Right hindlimb (tissue), 1 donor: ENCODE data around the gene KIF26B.

Experiments
- DNase-seq: peaks from one replicate; pipeline ENCODE4 v3.0.0-alpha.2; 2018

Gene KIF26B

DNA sequence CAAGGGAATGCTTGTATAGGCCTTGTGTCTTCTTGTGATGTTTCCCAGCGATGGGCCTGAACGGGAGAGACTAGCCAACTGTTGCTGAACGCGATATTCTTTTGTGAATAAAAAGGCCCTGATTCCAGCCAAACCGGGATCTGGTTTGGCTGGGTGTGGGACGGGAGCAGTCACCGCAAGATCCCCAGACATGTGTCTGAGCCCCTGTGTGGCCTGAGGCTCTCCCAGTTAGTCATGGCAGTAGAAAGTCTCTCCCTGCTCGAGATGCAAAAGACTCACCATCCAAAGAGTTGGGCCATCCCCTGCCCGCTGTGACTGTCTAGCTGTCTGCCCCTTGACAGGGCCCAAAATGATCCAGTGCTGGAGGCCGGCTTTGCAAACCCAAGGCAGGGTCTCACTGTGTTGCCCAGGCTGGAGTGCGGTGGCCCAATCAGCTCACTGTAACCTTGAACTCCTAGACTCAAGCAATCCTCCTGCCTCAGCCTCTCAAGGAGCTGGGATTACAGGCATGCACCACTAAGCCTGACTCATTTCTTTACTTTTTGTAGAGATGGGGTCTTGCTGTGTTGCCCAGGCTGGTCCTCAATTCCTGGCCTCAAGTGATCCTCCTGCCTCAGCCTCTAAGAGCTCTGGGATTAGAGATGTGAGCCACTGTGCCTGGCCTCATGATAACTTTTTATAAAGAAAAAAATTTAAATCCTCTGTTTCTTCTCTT, 56.4 kb downstream of the KIF26B start:
- no peak for DNase-seq

DNA sequence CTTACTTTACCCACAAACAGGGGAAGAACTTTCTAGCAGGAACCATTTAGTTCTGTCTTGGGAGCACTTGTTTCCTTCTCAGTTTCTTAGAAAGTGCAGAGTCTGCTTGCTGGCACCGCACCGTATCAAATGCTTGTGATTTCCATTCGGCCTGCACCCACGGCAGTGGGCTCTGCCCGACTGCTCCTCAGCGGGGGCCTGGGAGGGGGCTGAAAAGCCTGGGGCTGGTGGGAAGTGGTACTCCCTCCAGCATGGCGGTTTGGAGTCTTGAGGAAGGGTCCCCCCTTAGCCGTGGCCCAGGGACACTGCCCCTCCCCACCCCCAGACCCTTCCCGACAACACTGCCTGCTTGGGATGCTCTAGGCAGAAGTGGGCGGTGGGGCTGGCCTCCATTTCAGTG, 57.0 kb downstream of the KIF26B start:
- DNase-seq, result no peak

DNA sequence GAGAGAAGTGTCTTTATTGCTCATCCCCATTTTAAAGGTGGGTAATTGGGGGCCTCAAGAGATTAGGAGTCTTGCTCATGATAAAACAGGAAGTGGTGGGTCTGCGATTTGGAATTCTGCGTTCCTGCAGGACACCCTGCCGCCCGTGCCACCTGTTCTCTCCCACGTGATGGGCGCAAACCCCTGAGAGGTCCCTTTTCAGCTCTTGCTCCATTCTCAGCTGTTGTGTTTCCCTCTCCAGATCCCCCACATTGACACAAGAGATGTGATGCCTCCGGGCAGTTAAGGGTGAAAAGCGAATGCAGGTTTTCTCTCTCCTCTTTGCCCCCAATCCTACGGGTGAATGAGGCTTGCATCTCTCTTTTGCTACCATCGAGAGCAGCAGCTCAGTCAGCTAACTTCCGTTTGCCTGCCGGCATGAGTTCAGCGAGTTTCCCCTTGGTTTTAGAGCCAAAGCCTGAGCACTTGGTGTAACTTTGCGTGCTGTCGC, 57.5 kb downstream of the KIF26B start:
- no peak for DNase-seq

DNA sequence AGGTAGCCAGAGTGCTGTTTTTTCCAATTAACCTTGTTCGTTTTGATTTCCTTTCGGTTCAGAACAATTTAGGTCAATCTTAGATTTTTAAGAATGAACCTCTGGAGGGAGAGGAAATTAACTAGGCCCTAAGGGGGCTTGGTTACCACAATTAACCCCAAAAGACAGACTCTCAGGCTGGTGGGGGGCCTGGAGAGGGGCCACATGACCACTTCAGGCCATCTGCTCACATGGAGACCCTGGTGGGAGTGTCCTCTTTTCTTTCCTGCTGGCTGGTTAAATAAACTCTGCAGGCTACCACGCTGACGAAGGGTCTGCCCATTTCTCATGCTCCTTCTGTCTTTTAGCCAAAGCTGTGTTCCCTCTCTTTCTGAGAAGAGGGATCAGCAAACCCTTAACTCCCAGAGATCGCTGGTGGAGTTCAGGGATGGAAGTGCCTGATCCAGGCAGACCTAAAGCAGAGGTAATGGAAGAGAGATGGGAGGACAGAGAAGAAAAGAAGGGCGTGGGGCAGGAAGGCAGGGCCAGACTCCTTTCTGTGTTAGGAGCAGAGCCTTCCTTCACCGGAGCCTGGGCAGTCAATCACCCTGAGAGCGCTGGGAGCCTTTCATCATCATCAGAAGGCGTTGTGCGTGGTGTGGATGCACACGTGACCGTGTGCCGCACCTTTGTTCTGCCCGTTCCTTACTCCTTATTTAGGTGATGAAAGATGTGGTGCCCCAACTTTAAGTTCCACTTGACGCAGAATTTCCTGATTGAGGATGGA, 58.5 kb downstream of the KIF26B start:
- DNase-seq, result no peak

DNA sequence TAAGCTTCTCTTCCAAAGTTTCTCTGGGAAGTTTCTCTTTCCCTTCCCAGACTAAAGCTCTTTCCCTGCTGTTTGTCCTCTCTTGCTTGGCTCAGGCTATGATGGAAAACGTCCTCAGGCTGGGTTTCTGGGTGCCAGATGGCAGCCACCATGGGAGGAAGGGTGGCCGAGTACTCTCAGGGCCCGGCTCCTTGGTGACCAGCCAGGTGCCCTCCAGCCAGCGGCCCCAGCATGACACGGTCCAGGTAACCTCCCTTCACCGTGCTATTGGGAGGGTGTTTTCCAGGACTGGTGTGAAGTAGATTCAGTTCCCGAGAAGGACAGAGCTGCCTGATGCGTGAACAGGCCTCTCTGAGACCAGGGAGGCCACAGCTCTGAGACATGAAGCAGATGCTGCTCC, 60.3 kb downstream of the KIF26B start:
- DNase-seq, result no peak

DNA sequence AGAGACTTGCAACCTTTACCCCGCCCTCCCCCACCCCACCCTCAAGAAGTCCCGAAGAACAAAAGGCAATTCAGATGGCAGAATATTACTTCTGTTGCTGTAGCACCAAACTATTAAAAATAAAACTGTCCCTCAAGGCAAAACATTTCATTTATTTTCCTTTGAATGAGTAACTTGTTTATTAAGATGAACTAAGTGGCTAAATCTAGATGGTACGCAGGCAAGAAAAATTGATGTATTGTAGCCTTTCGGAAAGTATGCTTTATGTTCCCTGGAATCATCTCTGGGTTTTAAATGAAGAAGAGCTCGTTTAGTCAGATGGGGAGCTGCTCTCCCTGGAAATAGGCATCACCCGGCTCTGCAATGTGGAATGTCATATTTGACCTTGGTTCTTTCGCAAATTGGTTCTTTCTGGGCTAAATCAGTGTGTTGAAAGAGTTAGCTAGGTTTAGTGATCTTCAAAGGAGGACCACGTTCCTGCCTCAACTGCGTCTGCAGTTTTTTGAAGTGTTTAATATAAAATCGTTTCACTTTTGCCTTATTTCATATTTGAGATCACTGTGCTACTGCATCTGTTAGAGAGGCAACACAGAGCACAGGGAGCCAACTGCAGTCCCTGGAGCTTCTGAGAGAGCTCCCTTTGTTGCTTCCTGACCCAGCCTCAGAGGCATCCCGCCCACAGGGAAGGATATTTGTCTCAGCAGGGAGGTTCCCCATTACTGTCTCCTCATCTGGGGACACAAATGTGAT, 61.8 kb downstream of the KIF26B start:
- no peak for DNase-seq

DNA sequence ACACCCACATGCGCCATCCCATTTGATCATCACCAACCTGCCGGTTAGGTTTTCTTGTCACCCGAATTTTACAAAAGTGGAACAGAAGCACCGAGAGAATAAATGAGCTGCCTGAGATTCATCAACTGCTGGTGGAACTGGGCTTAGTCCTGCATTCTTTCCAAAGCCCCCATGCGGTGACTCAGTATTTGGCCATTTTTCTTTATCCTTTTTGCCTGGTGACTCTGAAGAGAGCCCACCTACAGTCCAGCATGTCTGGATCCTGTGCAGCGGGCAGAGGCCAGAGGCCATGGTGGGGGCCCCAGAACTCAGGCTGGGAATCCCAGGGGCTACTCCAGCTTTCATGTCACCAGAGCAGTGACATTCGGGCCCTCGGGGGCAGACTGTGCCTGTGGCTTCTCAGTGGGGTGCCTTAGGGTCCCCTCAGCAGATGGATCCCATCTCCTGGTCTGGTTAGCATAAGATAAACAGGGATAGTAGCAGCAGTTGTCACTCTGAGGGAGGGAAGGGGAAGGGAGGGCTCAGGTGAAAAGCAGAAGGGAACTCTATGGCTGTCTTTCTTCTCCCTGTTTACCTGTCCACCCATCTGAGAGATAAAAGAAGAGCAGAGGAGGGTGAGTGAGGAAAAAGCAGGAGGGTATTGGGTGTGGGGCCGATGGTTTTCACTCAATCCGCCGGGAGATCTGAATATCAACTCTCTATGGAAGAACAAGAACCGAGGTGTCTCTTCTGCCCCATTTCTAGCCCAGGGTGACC, 63.2 kb downstream of the KIF26B start:
- no peak for DNase-seq

DNA sequence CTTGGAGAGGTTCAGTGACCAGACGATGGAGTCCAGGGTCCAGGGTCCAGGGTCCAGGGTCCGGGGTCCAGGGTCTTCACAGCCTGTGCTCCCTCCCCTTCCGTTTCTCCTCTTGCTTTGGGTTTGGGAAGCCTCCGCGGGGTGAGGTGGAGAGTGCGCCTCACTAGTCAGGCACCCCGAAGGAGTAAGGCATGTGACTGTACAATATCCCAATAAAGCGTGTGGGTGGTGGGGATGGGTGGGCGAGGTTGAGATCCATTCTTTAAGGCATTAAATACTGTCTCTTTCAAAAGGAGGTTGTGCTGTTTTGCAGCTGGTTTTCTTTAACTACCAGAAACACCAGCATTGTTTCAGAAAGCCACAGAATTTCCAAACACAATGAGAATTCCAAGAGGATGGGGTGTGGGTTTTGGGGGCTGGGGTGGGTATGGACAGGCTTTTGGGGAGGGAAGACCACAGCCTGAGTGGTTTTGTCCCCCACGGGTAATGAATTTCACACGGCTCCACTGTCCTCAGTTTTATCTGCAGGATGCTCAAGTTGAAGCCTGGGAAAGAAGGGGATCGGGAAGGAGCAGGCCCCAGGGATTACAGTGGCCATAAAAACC, 65.7 kb downstream of the KIF26B start:
- DNase-seq, result no peak

DNA sequence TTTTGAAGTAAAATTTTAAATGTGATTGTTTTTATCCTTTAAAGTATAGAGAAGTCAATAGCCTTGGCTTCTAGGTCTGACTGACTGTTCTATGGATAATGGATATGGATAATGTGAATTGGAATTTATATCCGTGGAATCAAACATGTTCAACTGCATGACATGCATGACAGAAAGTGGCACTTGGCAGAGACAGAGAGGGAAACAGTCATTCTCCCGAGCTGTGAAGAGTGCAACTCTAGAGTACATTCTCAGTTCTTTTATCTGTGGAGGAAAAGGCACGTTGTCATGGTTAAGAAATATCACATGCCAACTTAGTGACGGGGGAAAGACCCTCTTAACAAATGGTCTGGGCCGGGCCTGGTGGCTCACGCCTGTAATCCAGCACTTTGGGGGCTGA, 67.0 kb downstream of the KIF26B start:
- DNase-seq, result no peak

DNA sequence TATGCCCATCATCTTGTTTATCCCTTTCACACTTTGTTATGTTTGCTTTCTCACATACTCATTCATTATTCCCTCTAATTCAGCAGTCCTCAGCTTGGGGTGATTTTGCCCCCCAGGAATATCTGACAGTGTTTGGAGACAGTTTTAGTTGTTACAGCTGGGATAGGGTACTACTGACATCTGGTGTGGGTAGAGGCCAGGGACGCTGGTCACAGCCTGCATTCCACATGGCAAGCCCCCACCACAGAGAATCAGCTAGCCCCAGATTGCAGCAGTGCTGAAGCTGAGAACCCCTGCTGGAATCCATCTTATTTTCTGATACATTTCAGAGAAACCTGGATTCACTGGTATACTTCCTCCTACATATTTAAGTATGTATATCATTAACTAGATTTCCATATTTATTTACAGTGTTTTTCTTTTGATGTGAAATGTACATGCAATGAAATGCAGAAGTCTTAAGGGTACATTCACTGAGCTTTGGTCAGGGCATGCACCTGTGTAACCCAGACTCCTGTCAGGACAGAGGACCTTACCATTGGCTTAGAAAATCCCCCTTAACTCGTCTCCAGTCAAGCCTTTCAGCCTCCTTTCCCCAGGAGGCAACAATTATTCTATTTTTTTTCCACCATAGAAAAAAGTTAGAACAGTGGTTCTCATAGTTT, 68.3 kb downstream of the KIF26B start:
- DNase-seq, result no peak

DNA sequence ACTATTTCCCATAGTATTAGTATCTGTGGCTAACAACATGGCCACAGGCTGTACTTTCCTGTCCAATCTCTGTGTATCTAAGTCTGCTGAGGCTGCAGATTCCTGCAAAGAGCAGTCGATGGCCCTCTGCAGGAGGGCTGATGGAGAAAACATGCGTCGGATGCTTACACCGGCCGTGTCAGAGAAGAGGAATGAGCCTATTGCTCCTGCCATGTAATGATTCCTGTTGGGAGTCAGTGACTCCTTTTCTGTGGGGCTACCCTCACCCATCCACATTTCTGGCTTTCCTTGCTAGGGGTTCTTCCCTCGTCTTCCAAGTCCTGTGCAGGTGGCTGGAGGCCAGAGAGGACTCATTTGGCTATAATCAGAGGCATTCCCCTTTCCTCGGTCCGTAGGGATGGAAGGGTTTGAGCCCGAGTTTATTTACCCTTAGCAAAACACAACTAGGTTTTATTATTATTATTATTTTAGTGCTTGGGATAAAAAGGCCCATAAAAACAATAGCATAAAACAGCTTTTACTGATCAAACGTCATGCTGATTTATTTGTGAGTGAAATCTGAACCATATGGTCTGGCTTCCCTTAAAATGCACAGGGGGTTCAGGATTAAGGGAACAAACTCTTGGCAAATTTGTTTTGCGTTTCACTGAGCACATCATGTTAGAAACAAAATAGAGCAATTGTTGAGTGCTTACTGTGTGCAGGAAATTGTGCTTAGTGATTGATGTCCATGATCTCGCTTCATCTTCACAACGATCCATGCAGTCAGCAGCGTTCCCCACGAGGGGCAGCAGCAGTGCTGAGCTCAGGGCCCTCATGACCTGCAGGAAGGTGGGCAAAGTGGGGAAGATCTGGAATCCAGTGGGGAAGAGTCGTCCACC, 70.8 kb downstream of the KIF26B start:
- peak; percentile 49 for DNase-seq

DNA sequence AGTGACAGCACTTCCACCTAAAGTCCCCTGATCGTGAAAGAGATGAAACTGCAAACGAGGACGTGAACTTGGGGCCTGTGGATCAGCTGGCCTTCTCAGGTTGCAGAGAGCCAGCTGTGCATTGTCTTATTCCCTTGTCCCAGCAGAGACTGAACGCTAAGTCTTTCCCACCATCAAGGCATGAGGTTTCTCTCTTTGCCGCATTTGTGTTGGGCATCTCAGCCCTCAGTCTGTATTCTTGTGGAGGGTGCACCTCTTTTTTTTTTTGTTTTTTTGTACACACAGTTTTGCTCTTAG, 71.4 kb downstream of the KIF26B start:
- no peak for DNase-seq

DNA sequence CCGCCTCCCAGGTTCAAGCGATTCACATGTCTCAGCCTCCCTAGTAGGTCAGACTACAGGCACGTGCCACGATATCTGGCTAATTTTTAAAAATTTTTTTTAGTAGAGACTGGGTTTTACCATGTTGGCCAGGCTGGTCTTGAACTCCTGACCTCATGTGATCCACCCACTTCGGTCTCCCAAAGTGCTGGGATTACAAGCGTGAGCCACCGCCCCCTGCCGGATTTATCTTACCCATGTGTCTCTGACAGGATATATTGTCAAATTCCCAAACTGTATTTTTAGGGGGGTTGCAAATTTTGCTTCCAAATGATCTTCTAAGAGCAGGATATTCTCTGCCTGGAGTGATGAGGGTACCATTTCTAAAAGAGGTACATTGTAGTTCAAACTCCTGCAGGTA, 74.3 kb downstream of the KIF26B start:
- DNase-seq, result no peak

DNA sequence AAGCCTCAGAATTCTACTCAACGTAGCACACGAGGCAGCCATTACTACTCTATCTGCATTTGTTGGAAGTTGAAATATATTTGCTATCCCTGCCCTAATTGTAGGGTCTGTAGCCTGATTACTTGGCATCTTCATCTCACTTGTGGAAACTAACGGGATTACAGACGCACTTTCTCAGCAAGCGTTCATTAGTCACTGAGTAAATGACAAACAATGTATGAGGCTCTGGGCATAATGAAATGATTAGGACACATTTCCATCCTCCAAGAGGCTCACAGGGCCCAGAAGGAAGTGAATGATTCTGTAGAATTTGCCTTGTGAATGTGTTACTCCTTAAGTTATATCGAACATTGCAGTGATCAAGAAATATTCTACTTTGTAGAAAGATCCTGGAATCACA, 78.1 kb downstream of the KIF26B start:
- no peak for DNase-seq

DNA sequence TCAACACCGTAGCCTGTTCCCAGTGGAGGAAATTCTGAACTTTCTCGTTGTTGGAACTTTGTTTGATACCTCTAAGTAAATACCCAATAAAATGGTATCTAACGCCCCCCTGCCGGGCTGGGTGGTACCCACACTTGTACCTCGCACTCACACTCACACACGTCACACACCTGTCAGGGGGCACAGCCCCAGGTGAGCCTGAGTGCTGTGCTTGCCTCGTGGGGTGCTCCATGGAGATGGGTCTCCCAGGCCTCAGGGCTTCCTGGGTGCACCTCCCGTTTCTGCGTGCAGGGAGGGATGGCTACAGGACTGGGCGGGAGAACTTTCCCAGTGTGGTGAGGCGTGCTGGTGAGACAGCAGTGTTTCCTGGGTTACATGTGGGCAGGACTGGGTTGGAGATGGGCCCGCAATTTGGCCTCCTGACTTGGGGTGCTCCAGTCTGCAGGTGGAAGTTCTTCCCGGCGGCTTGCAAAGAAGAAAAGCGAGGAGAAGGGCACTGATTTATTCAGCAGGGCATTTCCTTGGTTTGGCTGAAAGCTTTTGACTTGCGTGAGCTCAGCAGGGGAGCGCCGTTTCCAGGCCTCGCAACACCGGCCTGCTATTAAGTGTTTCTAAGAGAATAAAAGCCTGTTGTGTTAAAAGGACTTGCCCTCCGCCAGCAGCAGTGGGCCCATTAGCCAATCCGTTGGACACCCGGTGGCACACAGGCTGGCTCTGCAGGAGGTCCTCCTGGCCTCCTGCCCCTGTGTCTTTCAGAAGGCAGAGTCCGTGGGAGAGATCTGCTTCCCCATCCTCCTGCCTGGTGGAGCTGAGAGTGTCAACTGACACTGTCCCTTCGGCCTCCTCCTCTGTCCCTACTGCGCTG, 79.7 kb downstream of the KIF26B start:
- DNase-seq, result no peak

DNA sequence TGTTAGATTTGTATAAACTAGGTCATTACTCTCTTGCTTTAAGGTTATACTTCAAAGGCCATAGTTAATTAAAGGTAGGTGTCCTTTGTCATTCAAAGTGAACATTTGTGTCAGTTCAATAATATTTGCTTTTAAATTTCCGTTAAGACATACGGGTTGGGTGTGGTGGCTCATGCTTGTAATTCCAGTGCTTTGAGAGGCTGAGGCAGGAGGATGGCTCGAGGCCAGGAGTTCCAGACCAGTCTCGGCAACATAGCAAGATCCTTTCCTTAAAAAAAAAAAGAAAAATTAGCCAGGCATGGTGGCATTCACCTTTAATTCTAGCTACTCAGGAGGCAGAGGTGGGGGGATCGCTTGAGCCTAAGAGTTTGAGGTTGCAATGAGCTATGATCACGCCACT, 80.4 kb downstream of the KIF26B start:
- no peak for DNase-seq

DNA sequence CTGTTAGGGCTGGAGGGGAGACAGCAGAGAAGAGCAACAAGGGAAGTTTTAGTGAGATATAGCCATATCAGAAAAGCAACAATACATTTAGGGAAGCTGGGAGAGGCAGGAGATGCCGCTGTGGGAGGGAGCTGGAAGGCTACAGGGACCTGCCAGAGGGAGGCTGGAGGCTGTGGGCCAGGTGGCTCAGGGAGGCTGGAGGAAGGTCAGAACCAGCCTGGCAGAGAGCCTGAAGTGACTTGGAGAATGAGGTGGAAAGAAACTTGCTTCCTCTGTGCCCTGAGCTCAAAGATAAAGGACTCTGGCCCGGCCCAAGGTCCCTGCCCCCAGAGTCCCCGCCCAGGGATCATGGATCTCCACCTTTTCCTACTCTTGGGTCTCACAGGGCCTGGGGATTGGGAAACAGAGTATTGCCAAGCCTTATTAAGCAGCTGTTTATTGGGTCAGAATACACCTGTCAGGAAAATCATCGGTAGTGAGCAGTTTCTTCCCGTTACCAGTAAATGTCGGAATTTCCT, 85.9 kb downstream of the KIF26B start:
- no peak for DNase-seq

DNA sequence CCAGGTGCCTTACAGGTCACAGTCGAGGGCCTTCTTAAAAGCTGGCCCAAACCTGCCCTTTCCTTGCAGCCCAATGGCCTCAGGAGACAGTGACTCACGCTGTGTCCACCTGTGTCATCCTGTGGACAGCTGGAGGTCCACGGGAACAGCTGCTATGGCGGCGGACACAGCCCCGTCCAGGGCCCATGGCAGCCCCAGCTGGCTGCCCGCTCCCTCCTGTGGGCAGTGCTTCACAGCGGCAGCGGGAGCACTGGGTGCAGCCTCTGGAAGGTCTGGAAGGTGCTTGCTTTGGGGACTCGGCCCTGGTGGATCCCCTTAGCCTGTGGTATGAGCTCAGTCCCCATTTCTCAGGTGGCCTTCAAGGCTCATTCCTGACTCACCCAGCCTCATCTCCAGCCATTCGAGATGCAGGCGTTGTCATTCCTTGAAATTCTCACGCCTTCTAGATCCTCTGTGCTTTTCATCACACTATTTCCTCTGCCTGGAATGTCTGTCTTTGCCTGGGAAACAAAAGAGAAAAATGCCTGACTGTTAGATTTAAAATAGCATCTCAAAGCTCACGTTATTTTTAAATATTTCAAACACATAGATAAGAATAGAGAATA, 86.8 kb downstream of the KIF26B start:
- DNase-seq, result no peak

DNA sequence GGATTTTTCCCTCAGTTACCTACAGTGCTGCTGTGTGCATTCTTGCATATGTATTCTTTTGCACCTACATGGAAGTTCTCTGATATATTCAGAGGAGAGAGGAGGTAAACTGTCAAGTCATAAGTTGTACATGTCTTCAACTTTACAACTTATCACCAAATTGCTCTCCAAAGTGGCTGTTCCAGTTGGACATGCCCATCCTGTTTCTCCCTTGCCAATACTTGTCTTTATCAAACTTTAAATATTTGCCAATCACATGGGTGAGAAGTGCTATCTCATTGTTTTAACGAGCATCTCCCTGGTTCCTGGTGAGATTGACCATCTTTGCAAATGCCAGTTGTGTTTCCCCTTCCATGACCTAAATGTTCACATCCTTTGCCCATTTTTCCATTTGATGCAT, 88.2 kb downstream of the KIF26B start:
- DNase-seq, result no peak
